ENCODE measurements around the gene AK2. TPM values are rescaled to one million over a fixed set of nuclear protein-coding genes. Genes with fewer than 3 reads are reported as not detected.
A peak's percentile ranks its signal among the peaks of the same experiment; 100 is the strongest.

Gene AK2
- total RNA-seq, 1 experiment from 2014 or later, result 390 TPM

GRCh38 chr1:32989160-32990050, 47.3 kb downstream of the AK2 start:
- H3K27ac Mint-ChIP-seq (ENCODE audit: low read depth, unreplicated experiment), result peak overlapping the region; percentile 92
- TSS peak; percentile 44 for BruUV-seq (replicated peaks)
- TF ChIP-seq CTCF (IDR thresholded peaks at IDR 0.05; ENCODE audit: unreplicated experiment), result no peak
- ChIA-PET POLR2A (interaction anchor here (0.5 to 13.0 kb wide), 15 partner anchors 8 to 172 kb away, joined by 3 to 255 read pairs (median 3); partner anchors contain the start of genes RNF19B, S100PBP and YARS1), CTCF (interaction anchor here (0.8 to 2.2 kb wide), 7 partner anchors 17 to 97 kb away, joined by 3 to 13 read pairs (median 4); no protein-coding TSS in a partner anchor)
- no peaks in the 10 kb centered on the region for H3K27me3 Mint-ChIP-seq (ENCODE audit: insufficient read depth, unreplicated experiment)
- H3K36me3 Mint-ChIP-seq (ENCODE audit: insufficient read depth, unreplicated experiment), result peaks cover 7% of the 10 kb centered on the region
- H3K9me3 Mint-ChIP-seq (ENCODE audit: unreplicated experiment), result no peaks in the 10 kb centered on the region
- intact Hi-C loops (cut with micrococcal nuclease), result loop anchor here (1.0 to 2.0 kb wide), 2 partner anchors 25 to 35 kb away; partner anchors contain the start of gene RNF19B
- peaks cover 35% of the 10 kb centered on the region for H3K4me1 Mint-ChIP-seq (ENCODE audit: insufficient read depth, unreplicated experiment)
- peak; percentile 98 for DNase-seq (ENCODE audit: unreplicated experiment)
- H3K4me3 Mint-ChIP-seq (ENCODE audit: unreplicated experiment), result peak overlapping the region; percentile 46

GRCh38 chr1:32988665-32989064, 48.0 kb downstream of the AK2 start:
- intact Hi-C loops (cut with micrococcal nuclease), result loop anchor here (1.0 to 2.0 kb wide), 2 partner anchors 24 to 34 kb away; partner anchors contain the start of gene RNF19B
- Mint-ChIP-seq H3K4me1 (ENCODE audit: insufficient read depth, unreplicated experiment) (peaks cover 35% of the 10 kb centered on the region), H3K9me3 (ENCODE audit: unreplicated experiment) (no peaks in the 10 kb centered on the region), H3K27me3 (ENCODE audit: insufficient read depth, unreplicated experiment) (no peaks in the 10 kb centered on the region), H3K27ac (ENCODE audit: low read depth, unreplicated experiment) (peak overlapping the region; percentile 92), H3K4me3 (ENCODE audit: unreplicated experiment) (peak overlapping the region; percentile 46), H3K36me3 (ENCODE audit: insufficient read depth, unreplicated experiment) (peaks cover 7% of the 10 kb centered on the region)
- ChIA-PET CTCF (interaction anchor here (0.6 to 2.2 kb wide), 9 partner anchors 12 to 98 kb away, joined by 3 to 13 read pairs (median 4); no protein-coding TSS in a partner anchor), POLR2A (interaction anchor here (0.5 to 13.0 kb wide), 14 partner anchors 8 to 68 kb away, joined by 3 to 255 read pairs (median 4); partner anchors contain the start of gene RNF19B)
- TF ChIP-seq CTCF (IDR thresholded peaks at IDR 0.05; ENCODE audit: unreplicated experiment), result no peak
- peak; percentile 91 for DNase-seq (ENCODE audit: unreplicated experiment)
- no TSS peak for BruUV-seq (replicated peaks)

- Mint-ChIP-seq H3K9me3 (ENCODE audit: unreplicated experiment) (no peaks in the 10 kb centered on the region), H3K27ac (ENCODE audit: low read depth, unreplicated experiment) (no peak overlapping the region), H3K4me3 (ENCODE audit: unreplicated experiment) (no peak overlapping the region), H3K4me1 (ENCODE audit: insufficient read depth, unreplicated experiment) (peaks cover 22% of the 10 kb centered on the region), H3K36me3 (ENCODE audit: insufficient read depth, unreplicated experiment) (no peaks in the 10 kb centered on the region), H3K27me3 (ENCODE audit: insufficient read depth, unreplicated experiment) (no peaks in the 10 kb centered on the region)
- no peak for DNase-seq (ENCODE audit: unreplicated experiment)
- intact Hi-C loops (cut with micrococcal nuclease), result no loop called here
- ChIA-PET POLR2A (interaction anchor here (11.7 to 13.0 kb wide), 2 partner anchors 21 kb away, joined by 248 to 255 read pairs; partner anchors contain the start of gene RNF19B), CTCF (interaction anchor here (0.6 to 1.9 kb wide), 4 partner anchors 16 to 648 kb away, joined by 3 to 6 read pairs (median 4); no protein-coding TSS in a partner anchor)
- TF ChIP-seq CTCF (IDR thresholded peaks at IDR 0.05; ENCODE audit: unreplicated experiment), result no peak
- no TSS peak for BruUV-seq (replicated peaks)
Observed at GRCh38 chr1:32985226-32985625, 51.5 kb downstream of the AK2 start.
